PC-3 (cell line): Measurements from ENCODE around the gene BAIAP2L2. TPM values are rescaled to one million over a fixed set of nuclear protein-coding genes. Genes with fewer than 3 reads are reported as not detected.

Experiments
- ATAC-seq: fragments of 200-7000 bp; cut with Tn5 transposase; 2 replicates; pipeline ENCODE4 v1.9.1; 2020; ENCODE audit warnings: mild to moderate bottlenecking, moderate library complexity
- BruUV-seq: library from RNA; stranded (reverse); fragments of 400-500 nt; replicated peaks from 2 replicates; lab custom pipeline; 2021; lab: Mats Ljungman, UMichigan
- CTCF ChIA-PET: fragments of 300-600 bp; sonication (Branson Sonifier 250); formaldehyde crosslinking; loops from one replicate; lab custom pipeline; 2022; ENCODE audit warnings: antibody characterized with exemption; lab: Charles Lee
- POLR2A ChIA-PET: fragments of 300-600 bp; sonication (Branson Sonifier 250); formaldehyde crosslinking; loops from one replicate; lab custom pipeline; 2022; ENCODE audit warnings: antibody characterized with exemption; ENCODE audit not compliant: unreplicated experiment; lab: Charles Lee
- DNase-seq: peaks from one replicate; pipeline ENCODE4 v3.0.0-alpha.2; 2015
- H2AFZ ChIP-seq: fragments of 300-600 bp; sonication (generic); 2 replicates; pipeline ENCODE4 v1.6.0; 2016; ENCODE audit warnings: antibody characterized with exemption, low read length
- H3F3A ChIP-seq: fragments of 300-600 bp; sonication (generic); one replicate; pipeline ENCODE4 v1.6.0; 2017; ENCODE audit warnings: antibody characterized with exemption, low read length, control low read depth, mild to moderate bottlenecking; ENCODE audit not compliant: unreplicated experiment
- H3K27ac ChIP-seq: fragments of 300-600 bp; sonication (generic); 2 replicates; pipeline ENCODE4 v1.5.1; 2016; ENCODE audit warnings: mild to moderate bottlenecking, low read length
- H3K27me3 ChIP-seq: fragments of 300-600 bp; sonication (generic); 2 replicates; pipeline ENCODE4 v1.6.1; 2016; ENCODE audit warnings: low read length, mixed read lengths
- H3K36me3 ChIP-seq: fragments of 300-600 bp; sonication (generic); 2 replicates; pipeline ENCODE4 v1.6.1; 2016; ENCODE audit warnings: low read depth, mixed run types, low read length, mixed read lengths
- H3K4me1 ChIP-seq: fragments of 300-600 bp; sonication (generic); 2 replicates; pipeline ENCODE4 v1.5.1; 2016; ENCODE audit warnings: low read length; ENCODE audit not compliant: insufficient read depth
- H3K4me2 ChIP-seq: fragments of 300-600 bp; sonication (generic); 2 replicates; pipeline ENCODE4 v1.6.0; 2016; ENCODE audit warnings: low read length
- H3K4me3 ChIP-seq: fragments of 300-600 bp; sonication (generic); 2 replicates; pipeline ENCODE4 v1.5.1; 2016; ENCODE audit warnings: mild to moderate bottlenecking, low read length, mixed read lengths
- H3K79me2 ChIP-seq: fragments of 300-600 bp; sonication (generic); 2 replicates; pipeline ENCODE4 v1.6.1; 2017; ENCODE audit warnings: low read length, mixed read lengths
- H3K9ac ChIP-seq: fragments of 300-600 bp; sonication (generic); 2 replicates; pipeline ENCODE4 v1.6.0; 2016; ENCODE audit warnings: mild to moderate bottlenecking, low read length
- H3K9me2 ChIP-seq: fragments of 300-600 bp; sonication (generic); replicated peaks from 2 replicates; pipeline ENCODE4 v1.6.1; 2016; ENCODE audit warnings: mixed run types, low read length, mixed read lengths
- H3K9me3 ChIP-seq: fragments of 300-600 bp; sonication (generic); 2 replicates; pipeline ENCODE4 v1.6.1; 2016; ENCODE audit warnings: low read length, mixed read lengths
- H4K20me1 ChIP-seq: fragments of 300-600 bp; sonication (generic); 2 replicates; pipeline ENCODE4 v1.6.1; 2016; ENCODE audit warnings: low read length, mixed read lengths
- EZH2 ChIP-seq: fragments of 300-600 bp; sonication (generic); IDR thresholded peaks from one replicate; pipeline ENCODE4 v1.6.1; 2017; ENCODE audit warnings: antibody characterized with exemption, mild to moderate bottlenecking, low read length; ENCODE audit not compliant: unreplicated experiment
- EZH2phosphoT487 ChIP-seq: fragments of 300-600 bp; sonication (generic); IDR thresholded peaks from 2 replicates; pipeline ENCODE4 v1.6.1; 2018; ENCODE audit warnings: mild to moderate bottlenecking, antibody characterized with exemption, low read length, borderline replicate concordance
- intact Hi-C: fragments of 100-400 bp; cut with micrococcal nuclease; formaldehyde crosslinking; loops from 2 replicates; pipeline ENCODE4 v1.9.0; 2023
- total RNA-seq: library from RNA; depleted of rRNA; stranded (reverse); fragments of >200 nt; gene quantifications from 2 replicates; pipeline ENCODE4 v1.2.3, GENCODE V29; 2014
- TF ChIP-seq, protein P1 (sequence below): fragments of 300-600 bp; sonication (generic); conservative IDR thresholded peaks from 2 replicates; pipeline ENCODE4 v1.5.1; 2017; ENCODE audit warnings: antibody characterized with exemption, low read depth, mild to moderate bottlenecking, low read length

The BAIAP2L2 gene
- total RNA-seq, 1 experiment from 2014 or later = 0.80 TPM

DNA sequence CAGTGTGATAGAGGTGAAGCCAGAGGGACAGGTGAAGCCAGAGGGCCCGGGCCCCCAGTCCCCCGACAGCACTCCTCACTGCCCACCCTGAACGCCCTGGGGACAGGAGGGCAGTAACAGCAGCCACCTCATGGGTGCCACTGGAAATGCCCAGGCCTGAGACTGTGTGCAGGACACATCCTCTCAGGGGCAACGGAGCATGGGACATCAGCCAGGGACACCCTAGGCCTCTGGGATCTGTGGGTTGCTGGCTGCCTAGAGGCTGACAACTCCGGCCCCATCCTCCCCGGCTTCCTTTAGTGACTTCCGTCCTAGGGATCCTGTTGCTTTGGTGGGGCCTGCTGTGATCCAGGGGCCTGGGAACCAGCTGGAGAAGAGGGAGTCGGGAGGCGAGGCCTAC is 17.4 kb upstream of the BAIAP2L2 start:
- no peak overlapping the region for H3K9ac ChIP-seq
- no peaks in the 10 kb centered on the region for H3K27me3 ChIP-seq
- H3K79me2 ChIP-seq = no peaks in the 10 kb centered on the region
- H3F3A ChIP-seq = no peaks in the 10 kb centered on the region
- no peaks in the 10 kb centered on the region for H3K9me2 ChIP-seq
- H3K36me3 ChIP-seq = no peaks in the 10 kb centered on the region
- ATAC-seq (no peak), DNase-seq (no peak)
- ChIA-PET POLR2A (no interaction called here), CTCF (no interaction called here)
- no peak overlapping the region for H3K27ac ChIP-seq
- H3K4me2 ChIP-seq = no peak overlapping the region
- TF ChIP-seq EZH2phosphoT487 (no peak), EZH2 (no peak)
- TF ChIP-seq, protein P1, sequence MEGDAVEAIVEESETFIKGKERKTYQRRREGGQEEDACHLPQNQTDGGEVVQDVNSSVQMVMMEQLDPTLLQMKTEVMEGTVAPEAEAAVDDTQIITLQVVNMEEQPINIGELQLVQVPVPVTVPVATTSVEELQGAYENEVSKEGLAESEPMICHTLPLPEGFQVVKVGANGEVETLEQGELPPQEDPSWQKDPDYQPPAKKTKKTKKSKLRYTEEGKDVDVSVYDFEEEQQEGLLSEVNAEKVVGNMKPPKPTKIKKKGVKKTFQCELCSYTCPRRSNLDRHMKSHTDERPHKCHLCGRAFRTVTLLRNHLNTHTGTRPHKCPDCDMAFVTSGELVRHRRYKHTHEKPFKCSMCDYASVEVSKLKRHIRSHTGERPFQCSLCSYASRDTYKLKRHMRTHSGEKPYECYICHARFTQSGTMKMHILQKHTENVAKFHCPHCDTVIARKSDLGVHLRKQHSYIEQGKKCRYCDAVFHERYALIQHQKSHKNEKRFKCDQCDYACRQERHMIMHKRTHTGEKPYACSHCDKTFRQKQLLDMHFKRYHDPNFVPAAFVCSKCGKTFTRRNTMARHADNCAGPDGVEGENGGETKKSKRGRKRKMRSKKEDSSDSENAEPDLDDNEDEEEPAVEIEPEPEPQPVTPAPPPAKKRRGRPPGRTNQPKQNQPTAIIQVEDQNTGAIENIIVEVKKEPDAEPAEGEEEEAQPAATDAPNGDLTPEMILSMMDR = no peak
- intact Hi-C loops = no loop called here
- no peak overlapping the region for H3K4me3 ChIP-seq
- H4K20me1 ChIP-seq = no peaks in the 10 kb centered on the region
- H3K9me3 ChIP-seq = no peaks in the 10 kb centered on the region
- H2AFZ ChIP-seq = no peak overlapping the region
- H3K4me1 ChIP-seq = no peaks in the 10 kb centered on the region
- BruUV-seq = no TSS peak

DNA sequence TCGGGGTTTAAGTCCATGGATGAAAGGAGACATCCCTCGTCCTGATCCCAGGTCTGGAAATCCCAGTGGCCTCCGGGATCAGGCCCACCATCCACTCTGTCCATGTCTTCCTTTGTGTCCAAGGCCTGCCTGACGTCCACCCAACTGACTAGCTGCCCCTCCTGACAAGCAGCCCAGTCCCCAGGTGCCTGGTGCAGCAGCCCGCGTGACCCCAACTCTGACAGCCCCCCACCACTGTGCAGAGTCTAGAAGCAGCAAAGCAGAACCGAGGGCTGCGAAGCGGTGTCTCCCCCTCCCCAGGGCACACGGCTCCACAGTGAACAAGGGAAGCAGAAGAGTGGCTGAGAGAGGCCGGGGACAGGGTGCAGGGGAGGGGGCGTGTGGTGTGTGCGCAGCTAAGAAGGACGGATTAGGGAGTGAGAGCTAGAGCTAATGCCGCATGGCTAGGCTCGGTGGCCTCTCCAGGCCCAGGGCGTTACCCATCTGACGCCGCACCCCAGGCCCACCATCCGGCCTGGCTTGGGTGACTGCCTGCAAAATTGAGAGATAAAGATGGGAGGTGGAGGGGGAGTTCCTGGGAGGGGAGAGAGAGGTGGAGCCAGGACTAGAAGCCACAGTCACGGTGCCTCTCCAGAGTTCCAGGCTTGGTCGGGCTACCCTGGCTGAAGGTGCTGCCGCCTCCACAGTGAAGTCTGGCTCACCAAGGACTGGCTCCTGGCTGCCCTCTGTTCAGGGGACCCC is 16.6 kb upstream of the BAIAP2L2 start:
- no peak for ATAC-seq
- no peak overlapping the region for H3K27ac ChIP-seq
- H3K9me3 ChIP-seq = no peaks in the 10 kb centered on the region
- no peaks in the 10 kb centered on the region for H3K9me2 ChIP-seq
- no TSS peak for BruUV-seq
- no peak overlapping the region for H3K4me2 ChIP-seq
- POLR2A ChIA-PET = no interaction called here
- no peak overlapping the region for H3K9ac ChIP-seq
- DNase-seq = no peak
- H2AFZ ChIP-seq = no peak overlapping the region
- intact Hi-C loops = no loop called here
- CTCF ChIA-PET = no interaction called here
- H3K4me1 ChIP-seq = no peaks in the 10 kb centered on the region
- H3K36me3 ChIP-seq = no peaks in the 10 kb centered on the region
- H3F3A ChIP-seq = no peaks in the 10 kb centered on the region
- no peaks in the 10 kb centered on the region for H3K79me2 ChIP-seq
- H3K27me3 ChIP-seq = no peaks in the 10 kb centered on the region
- H3K4me3 ChIP-seq = no peak overlapping the region
- TF ChIP-seq EZH2 = no peak
- TF ChIP-seq, protein P1 = no peak
- H4K20me1 ChIP-seq = no peaks in the 10 kb centered on the region

DNA sequence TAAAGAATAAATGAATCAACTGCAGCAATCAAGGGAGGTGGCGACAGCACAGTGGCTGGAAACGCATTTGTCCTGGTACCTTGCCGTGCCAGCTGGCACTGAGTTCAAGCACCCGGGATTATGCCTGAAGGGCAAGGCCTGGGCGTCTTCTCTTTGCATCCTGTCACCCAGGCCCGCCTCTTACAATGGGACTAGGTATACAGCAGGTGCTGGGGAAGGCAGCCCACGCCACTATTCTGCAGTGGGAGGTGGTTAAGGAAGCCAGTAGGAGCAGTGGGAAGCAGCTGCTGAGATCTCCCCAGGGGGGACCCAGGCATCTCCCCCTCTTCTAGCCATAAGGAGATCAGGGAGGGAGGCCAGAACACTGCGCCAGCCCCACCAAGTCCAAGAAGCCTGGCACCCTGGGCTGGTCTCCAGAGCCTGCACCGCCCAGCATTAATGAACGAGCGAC is 15.3 kb upstream of the BAIAP2L2 start:
- no TSS peak for BruUV-seq
- DNase-seq (no peak), ATAC-seq (no peak)
- Histone ChIP-seq H3K4me3 (no peak overlapping the region), H2AFZ (no peak overlapping the region), H3K9ac (no peak overlapping the region), H3K4me2 (no peak overlapping the region), H3F3A (no peaks in the 10 kb centered on the region), H3K27me3 (no peaks in the 10 kb centered on the region), H3K27ac (no peak overlapping the region), H3K36me3 (no peaks in the 10 kb centered on the region), H3K9me2 (no peaks in the 10 kb centered on the region), H3K4me1 (no peaks in the 10 kb centered on the region), H3K79me2 (no peaks in the 10 kb centered on the region), H4K20me1 (no peaks in the 10 kb centered on the region), H3K9me3 (no peaks in the 10 kb centered on the region)
- POLR2A ChIA-PET = no interaction called here
- CTCF ChIA-PET = no interaction called here
- no peak for TF ChIP-seq EZH2phosphoT487
- no peak for TF ChIP-seq EZH2
- TF ChIP-seq, protein P1 = no peak
- intact Hi-C loops = no loop called here
